DMS 273 (cell line): ENCODE measurements around the gene GAMT.
"Not testable (repeated sequence)": the region's sequence is repeated elsewhere in the genome, so short reads cannot be mapped to it uniquely, and the experiment has no call there.

Source experiments
- DNase-seq: peaks from one replicate; lab custom pipeline; 2025; ENCODE audit not compliant: unreplicated experiment; lab: John Stamatoyannopoulos, UW

GAMT gene

DNA sequence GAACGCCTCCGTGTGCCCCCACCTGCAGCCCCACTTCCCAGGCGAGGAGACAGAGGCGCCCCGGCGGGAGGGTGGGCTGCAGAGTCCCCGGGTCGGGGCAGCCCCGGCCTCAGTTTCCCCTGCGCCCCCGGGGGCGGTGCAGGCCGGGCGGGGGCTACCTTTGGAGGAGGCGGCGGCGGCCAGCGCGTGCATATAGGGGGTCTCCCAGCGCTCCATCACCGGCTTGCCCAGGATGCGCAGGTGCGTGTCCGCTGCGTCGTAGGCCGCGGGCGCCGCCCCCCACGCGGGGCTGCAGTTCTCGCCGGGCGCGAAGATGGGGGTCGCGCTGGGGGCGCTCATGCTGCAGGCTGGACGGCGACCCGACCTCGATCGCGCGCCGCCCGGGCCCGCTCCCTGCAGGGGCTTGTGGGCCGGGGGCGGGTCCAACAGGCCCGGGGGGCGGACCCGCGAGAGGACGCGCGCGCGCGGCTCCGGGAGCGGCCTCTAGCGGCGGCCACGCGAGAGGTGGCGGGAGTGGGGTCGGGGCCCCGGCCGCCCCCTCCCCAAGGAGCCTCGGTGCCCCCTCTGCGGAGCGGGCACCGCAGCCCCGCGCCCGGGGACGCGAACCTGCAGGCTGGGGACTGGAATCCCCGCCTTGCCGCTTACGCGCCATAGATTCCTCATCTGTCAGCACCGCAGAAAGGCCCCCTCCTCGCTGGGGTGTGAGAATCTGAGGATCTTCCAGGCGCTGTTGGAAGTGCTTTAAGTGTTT lies at the start of gene GAMT:
TSS of gene GAMT (minus strand) at position 405 of the 751 bp plus-strand sequence. CDS start at position 339, 66 bp downstream.
- DNase-seq, result peak; percentile 77

- peak; percentile 90 for DNase-seq
These were observed 48.4 kb upstream of the GAMT start, which contains the start of gene APC2 for GRCh38 chr19:1449467-1450442. Gene APC2, plus strand, starts transcription at chr19:1450121. Its CDS starts 2,881 bp downstream, at chr19:1453002.

DNA sequence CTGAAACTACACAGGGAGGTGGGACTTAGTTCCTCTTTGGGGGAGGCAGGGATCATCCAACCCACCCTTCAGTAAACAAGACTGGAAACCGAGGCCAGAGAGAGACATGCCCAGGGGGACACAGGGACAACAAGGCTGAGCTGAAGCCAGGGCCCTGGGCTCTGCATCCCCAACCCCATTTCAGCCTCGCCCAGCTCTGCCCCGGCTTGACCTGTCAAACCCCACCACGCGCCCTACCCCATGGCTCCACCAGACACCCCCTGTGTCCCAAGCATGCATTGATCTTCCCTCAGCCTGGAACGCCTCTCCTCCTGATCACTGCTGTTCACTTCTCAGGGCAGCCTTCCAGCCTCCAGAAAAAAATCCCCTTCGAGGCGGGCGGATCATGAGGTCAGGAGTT lies 46.6 kb upstream of the GAMT start:
- no peak for DNase-seq

DNA sequence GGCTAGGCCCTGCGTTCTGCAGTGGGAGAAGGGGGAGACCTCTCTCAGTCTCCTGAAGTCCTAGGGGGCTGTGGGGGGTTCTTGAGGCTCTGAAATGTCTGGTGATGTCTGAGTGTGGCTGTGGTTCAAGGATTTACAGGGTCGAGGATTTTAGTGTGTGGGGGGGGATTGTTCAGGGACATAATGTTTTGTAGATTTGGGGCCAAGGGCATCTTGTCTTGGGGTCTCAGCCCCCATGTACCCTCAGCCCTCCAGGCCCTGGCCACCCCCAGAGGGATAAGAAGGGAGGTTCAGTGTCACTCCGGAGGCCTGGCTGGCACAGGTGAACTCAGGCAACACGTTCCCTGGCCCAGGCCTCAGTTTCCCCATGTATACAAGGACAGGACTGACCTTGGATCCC lies 46.2 kb upstream of the GAMT start:
- DNase-seq, result no peak

DNA sequence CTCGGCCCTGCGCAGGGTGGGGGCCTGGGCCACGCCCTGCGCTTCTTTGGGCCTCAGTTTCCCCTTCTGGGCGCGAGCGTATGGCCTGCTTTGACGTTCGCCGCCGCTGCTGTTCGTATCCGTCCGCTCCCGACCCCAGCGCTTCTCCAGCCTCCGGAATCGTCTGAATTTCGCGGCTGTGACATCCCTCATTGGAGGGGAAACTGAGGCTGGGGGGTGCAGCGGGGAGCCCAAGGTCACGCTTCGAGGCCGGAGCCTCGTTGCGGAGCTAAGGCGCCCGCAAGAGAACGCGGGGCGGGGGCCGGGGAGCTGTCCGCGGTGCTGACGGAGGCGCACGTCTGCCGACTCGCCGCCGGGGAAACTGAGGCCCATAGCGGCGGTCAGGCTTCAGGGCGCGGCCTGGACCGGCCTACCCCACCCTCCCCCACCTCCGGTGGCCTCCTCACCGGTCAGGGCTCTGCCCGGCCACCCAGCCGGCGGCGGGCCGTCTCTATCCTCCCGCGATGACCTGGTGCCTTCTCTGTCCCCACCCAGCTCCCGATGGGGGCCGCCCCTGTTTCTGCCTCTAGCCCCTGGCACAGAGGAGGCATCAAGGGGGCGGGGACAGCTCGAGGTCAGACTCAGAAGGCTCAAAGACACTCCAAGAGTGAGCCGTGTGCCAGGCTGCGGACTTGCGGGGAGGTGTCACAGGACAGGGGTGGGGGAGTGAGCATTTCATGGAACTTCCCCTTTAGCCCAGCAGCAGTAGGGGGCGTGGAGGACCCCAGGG lies 45.6 kb upstream of the GAMT start:
- peak; percentile 66 for DNase-seq

DNA sequence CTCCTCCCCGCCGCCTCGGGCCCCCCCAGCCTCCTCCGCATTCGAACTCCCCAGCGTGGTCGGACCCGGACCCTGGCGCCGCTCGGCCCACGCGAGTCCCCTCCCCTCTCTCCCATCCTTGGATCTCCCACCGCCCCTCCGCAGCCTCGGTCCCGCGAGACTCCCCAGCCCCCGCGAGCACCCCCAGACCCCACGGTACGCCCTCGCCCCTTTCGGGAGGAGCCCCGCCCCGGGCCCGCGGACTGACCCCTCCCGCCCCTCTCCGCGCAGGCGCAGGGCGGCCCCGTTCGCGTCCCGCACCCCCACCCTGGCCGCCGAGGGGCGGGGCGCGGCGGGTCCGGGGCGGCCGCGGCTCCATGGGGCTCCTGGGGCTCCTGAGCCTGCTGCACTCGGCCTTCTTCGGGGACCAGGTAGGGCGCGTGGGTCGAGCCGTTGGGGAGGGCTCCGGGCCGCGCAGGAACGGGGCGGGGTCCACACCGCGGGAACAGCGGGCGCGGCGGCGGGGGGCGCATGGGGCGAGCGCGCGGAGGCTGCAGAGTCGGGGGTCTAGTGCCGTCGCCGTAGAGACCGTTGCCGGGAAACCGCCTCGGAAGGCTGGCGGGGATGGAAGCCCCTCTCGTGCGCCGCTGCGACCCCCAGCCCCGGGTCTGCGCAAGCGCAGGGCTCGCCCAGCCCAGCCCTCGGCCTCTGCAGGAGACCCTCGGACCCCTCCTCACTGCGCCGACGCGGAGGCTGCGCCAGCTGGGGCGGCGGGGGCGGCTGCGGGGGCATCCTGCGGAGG lies 44.8 kb upstream of the GAMT start:
- peak; percentile 87 for DNase-seq

- DNase-seq, result peak; percentile 89
These were observed 44.0 kb upstream of the GAMT start for GRCh38 chr19:1445185-1445931.

DNA sequence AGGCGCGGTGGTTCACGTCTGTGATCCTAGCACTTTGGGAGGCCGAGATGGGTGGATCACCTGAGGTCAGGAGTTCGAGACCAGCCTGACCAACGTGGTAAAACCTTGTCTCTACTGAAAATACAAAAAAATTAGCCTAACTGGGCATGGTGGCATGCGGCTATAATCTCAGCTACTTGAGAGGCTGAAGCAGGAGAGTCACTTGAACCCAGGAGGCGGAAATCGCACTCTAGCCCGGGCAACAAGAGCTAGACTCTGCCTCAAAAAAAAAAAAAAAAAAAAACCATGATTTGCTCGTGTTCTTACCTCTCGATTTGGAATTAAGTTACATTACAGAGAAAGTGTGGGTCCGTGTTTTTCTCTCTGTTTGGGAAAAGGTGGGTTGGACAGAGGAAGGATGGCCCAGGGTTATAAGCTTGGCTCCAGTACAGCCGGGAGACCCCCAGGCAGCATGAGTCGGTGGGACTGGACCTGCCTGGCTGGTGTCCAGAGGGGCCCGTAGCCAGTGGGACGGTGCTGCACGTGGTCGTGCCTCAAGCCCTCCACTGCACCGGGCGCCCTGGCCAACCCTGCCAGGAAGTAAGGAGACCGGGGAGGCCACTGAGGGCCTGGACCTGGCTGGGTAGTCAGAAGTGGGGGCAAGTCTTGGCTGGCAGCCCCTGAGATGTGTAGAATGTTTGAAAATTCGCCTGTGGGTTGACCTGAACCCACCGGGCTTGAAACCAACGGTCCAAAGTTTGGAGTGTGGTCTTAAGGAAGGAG lies 40.5 kb upstream of the GAMT start:
- no peak for DNase-seq

- no peak for DNase-seq
These were observed 39.7 kb upstream of the GAMT start for GRCh38 chr19:1441022-1441426.

- DNase-seq, result no peak
These were observed 39.1 kb upstream of the GAMT start for GRCh38 chr19:1440418-1440801.

DNA sequence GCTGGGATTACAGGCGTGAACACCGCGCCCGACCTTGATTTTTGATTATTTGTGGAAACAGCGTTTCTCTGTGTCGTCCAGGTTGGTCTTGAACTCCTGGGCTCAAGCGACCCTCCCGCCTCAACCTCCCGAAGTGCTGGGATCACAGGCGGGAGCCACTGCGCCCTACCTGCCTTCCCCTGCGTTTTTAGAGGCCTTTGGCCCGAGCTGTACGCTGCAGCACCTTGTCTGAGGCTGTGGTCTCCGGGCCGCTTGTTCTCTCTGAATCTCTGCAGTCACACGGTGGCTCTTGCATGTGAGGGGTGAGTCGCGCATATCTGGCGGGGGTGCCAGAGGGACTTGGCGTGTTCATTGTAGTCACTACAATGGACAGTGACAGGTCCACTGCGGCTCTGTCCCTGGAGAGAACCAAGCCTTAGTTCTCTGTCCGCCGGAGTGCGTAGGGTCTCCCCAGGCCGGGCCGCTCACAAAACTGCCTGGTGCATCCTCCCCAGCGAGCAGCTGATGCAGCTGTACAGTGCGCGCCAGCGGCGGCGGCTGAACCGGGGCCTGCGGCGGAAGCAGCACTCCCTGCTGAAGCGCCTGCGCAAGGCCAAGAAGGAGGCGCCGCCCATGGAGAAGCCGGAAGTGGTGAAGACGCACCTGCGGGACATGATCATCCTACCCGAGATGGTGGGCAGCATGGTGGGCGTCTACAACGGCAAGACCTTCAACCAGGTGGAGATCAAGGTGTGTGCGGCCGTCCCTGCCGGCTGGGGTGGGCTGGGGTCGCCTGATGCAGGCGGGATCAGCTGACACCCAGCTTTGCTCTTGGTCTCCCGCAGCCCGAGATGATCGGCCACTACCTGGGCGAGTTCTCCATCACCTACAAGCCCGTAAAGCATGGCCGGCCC lies 38.4 kb upstream of the GAMT start:
- DNase-seq, result not testable (repeated sequence)

DNA sequence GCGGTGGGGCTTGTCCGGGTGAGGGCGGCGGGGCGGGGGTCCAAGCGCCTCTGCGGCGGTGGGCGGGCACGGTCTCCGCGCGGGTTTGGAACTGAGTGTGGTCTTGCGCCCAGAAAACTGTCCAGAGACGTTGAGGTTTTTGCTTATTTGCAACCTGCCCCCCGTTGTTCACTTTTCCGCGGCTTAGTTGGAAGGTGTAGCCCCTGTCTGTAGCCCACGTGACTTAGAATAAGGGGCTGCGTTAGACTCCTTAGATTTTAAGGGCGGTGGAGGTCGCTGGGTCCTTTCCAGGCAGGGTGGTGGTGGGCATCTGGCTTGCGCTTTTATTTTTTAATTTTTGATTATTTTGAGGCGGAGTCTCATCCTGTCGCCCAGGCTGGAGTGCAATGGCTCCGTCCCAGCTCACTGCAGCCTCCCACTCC lies 37.6 kb upstream of the GAMT start:
- peak; percentile 52 for DNase-seq

DNA sequence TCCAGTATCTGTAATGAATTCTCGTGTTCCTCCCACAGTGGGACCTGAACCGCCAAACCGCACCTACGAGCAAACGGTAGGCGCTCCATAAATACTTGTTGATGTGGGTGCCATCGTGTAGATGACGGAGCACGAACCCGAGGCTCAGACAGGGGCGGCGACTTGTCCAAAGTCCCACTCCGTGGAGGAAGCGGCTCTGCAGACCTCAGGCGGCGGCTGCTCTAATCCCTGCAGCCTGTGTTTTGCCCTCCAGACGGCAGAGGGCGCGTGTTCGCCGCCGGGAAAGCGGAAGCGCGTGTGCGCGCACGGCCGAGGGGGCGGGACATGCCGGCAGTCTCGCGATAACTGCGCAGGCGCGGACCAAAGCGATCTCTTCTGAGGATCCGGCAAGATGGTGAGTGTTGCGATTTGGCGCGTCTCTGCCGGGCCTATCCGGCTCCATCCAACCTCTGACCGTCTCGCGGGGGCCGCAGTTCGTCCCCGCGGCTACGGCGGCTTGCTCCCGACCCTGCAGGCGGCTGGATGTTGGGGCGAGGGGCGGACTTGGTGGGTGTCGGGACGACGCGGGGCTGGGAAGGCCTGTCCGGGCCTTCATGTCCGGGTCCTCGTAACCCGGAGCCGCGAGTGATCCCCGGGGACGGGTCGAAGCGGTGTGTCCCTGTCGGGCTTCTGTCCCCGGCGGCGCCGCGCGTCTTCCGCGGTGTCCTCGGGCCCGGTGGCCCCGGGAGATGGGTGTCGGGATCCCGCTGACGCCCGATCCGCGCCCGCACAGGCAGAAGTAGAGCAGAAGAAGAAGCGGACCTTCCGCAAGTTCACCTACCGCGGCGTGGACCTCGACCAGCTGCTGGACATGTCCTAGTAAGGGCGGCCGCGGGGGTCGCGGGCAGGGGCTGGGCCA lies 36.9 kb upstream of the GAMT start, which contains the start of gene RPS15:
TSS of gene RPS15 (plus strand) at position 362 of the 898 bp plus-strand sequence. CDS start at position 392, 30 bp downstream.
- DNase-seq, result peak; percentile 98

GRCh38 chr19:1437609-1438008 lies 36.3 kb upstream of the GAMT start:
- DNase-seq, result no peak

GRCh38 chr19:1435378-1435989 lies 34.1 kb upstream of the GAMT start:
- no peak for DNase-seq

DNA sequence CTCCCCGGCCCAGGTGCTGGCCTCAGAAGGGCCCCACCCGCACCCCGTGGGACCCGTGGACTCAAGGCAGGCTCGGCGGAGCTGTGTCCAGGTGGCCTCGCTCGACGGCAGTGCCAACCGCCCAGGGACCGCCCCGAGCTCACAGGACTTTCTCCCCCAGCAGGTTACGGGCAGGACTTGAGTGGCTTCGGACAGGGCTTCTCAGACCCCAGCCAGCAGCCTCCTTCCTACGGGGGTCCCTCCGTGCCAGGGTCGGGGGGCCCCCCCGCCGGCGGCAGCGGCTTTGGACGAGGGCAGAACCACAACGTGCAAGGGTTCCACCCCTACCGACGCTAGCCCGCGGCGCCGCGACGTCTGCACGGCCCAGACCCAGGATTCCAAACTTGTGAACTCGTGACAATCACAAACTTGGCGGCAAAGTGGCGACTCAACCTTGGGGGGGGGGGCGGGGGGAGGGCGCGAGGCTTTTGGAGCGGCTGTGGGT lies 33.3 kb upstream of the GAMT start:
- DNase-seq, result no peak
